ENCODE results near the gene B4GALT5. TPM values are rescaled to one million over a fixed set of nuclear protein-coding genes. Genes with fewer than 3 reads are reported as not detected.

The B4GALT5 gene
- total RNA-seq, 1 experiment from 2014 or later: 77.0 TPM

- no peak overlapping the region for H4K8ac ChIP-seq (replicated peaks; ENCODE audit: insufficient read length, low read depth, low read length)
- H2BK12ac ChIP-seq (ENCODE audit: insufficient read length, low read depth, low read length): no peak overlapping the region
- H3K23ac ChIP-seq (ENCODE audit: insufficient read length, low read depth, low read length): no peak overlapping the region
- no peaks in the 10 kb centered on the region for H3K27me3 ChIP-seq (ENCODE audit: insufficient read depth, low read length)
- peaks cover 28 to 72% (median 62%) of the 10 kb centered on the region in 3 experiments; a peak in 6 of 7 replicates for H3K36me3 Mint-ChIP-seq (ENCODE audit: insufficient read depth in 1 of 3, low read depth in 3 of 3)
- H2AK5ac ChIP-seq (ENCODE audit: insufficient read length, low read length): no peak overlapping the region
- H2BK15ac ChIP-seq (ENCODE audit: low read depth, low read length): no peak overlapping the region
- H3K27me3 Mint-ChIP-seq (ENCODE audit: low read depth): no peaks in the 10 kb centered on the region
- DNase-seq: no peak
- no peak overlapping the region for H3K27ac ChIP-seq (ENCODE audit: insufficient read length, low read depth, low read length)
- no peak overlapping the region for H4K91ac ChIP-seq (ENCODE audit: insufficient read length, low read depth, low read length)
- H3K9ac ChIP-seq (ENCODE audit: extremely low read depth, insufficient read length, low read length): no peak overlapping the region
- no peak overlapping the region for H2BK120ac ChIP-seq (ENCODE audit: low read depth, low read length, poor library complexity, severe bottlenecking)
- no peak overlapping the region for H2BK5ac ChIP-seq (ENCODE audit: insufficient read length, low read length)
- no CpG with 5 or more reads among the region's 12 CpGs for WGBS (ENCODE audit: extremely low coverage, insufficient read length, low lambda C conversion rate)
- H3K56ac ChIP-seq (ENCODE audit: insufficient read length, low read depth, low read length): no peak overlapping the region
- peak overlapping the region in 2 of 3 experiments; percentile 80 to 84; a peak in 4 of 7 replicates for H3K27ac Mint-ChIP-seq
- no peaks in the 10 kb centered on the region for H3K23me2 ChIP-seq (ENCODE audit: insufficient read length, low read depth, low read length, poor library complexity, severe bottlenecking)
- H3K4ac ChIP-seq (ENCODE audit: low read depth, low read length): no peak overlapping the region
- H4K5ac ChIP-seq (ENCODE audit: insufficient read length, low read depth, low read length): no peak overlapping the region
- H3K4me2 ChIP-seq (ENCODE audit: insufficient read depth, insufficient read length, low read length): no peak overlapping the region
- H3K9me3 Mint-ChIP-seq: no peaks in the 10 kb centered on the region
- H3K79me1 ChIP-seq (ENCODE audit: insufficient read depth, low read depth, low read length, poor library complexity, severe bottlenecking): no peaks in the 10 kb centered on the region
- H3K79me2 ChIP-seq (ENCODE audit: insufficient read depth, low read length): no peaks in the 10 kb centered on the region
- H3K4me3 Mint-ChIP-seq: no peak overlapping the region
- H3K4me1 ChIP-seq (ENCODE audit: insufficient read depth, low read length): peaks cover 5% of the 10 kb centered on the region
- no peaks in the 10 kb centered on the region for H3K9me3 ChIP-seq (ENCODE audit: control insufficient read depth, low read depth, low read length)
- H3T11ph ChIP-seq (ENCODE audit: low read length): no peak overlapping the region
- H4K20me1 ChIP-seq (ENCODE audit: control insufficient read depth, insufficient read depth, insufficient read length): no peaks in the 10 kb centered on the region
- no peak overlapping the region for H3K18ac ChIP-seq (ENCODE audit: insufficient read length, low read depth, low read length)
- peaks cover 44 to 56% of the 10 kb centered on the region in 2 experiments for H3K4me1 Mint-ChIP-seq
- H2BK20ac ChIP-seq (ENCODE audit: low read depth, low read length, poor library complexity, severe bottlenecking): no peak overlapping the region
- no peak overlapping the region for H2AFZ ChIP-seq (ENCODE audit: low read length)
- no peak overlapping the region; the same call in 1 of the 2 replicates for H3K14ac ChIP-seq (ENCODE audit: insufficient read depth, low read length)
- no peak for TF ChIP-seq CTCF (conservative IDR thresholded peaks at IDR 0.05)
Measured at GRCh38 chr20:49635866-49636265, 77.8 kb downstream of the B4GALT5 start.
